ENCODE measurements around the gene CDC42EP5. TPM values are rescaled to one million over a fixed set of nuclear protein-coding genes. Genes with fewer than 3 reads are reported as not detected.

CDC42EP5 gene
- total RNA-seq, 2 donors from 2014 or later: 102 to 193 TPM

DNA sequence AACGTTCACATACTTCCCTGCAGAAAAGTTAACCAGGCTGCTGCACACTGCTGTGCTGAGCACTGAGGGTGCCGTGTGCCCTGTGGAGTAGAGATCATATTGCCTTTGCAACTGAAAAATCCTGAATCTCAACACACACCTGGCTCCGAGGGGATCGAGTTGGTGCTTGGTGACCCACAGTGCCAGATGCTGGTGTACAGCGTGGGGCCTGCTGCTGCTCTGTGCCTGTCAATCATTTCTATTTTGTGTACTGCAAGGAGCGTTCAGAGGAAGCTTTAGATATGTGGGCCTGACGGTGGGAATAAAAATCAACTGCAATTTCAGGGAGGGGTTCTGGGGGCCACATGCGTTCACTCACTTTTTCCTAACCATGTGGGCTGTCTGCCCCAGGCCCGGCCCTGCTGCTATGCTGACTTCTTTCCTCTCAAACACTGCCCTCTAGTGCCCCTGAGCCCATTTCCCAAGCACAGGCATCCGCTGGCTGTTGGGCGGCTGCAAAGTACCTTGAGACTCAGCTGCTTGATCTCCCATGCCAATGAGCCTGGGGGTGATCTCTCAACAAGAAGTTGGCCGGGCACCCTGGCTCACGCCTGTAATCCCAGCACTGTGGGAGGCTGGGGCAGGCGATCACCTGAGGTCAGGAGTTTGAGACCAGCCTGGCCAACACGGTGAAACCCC is 33.8 kb downstream of the CDC42EP5 start:
- WGBS: 66% methylated on average over 15 of the region's 15 CpGs
- no peaks in the 10 kb centered on the region for H3K36me3 ChIP-seq

DNA sequence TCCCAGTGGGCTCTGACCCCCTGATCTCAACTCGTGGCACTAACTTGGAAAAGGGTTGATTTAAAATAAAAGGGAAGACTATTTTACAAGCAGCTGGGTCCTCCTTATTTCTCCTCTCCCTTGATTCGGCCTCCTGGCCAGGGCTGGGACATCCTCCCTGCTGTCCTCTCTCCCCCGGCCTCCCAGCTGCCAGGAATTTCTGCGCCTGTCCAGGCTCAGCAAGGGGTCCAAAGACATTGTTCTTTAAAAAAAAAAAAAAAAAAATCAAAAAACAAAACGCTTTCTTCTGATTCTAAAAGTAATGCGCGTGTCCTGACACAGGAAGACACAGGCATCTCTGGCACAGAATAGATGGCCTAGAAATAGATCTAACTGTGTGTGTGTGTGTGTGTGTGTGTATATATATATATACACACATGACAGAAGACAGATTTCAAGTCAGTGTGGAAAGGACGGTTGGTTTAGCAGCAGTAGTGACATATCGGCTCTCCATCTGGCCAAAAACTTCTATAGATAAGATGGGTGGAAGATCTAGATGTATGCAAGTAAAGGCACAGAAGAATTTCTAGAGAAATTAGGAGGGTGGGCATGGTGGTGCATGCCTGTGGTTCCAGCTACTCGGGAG is 36.4 kb downstream of the CDC42EP5 start:
- 68% methylated on average over 10 of the region's 10 CpGs for WGBS

More for the DNA sequence above, 33.8 kb downstream of the CDC42EP5 start:
- Histone ChIP-seq H3K4me3 (no peak overlapping the region), H3K27me3 (replicated peaks; ENCODE audit: insufficient read depth) (no peaks in the 10 kb centered on the region), H3K4me1 (replicated peaks) (no peaks in the 10 kb centered on the region), H3K9me3 (no peaks in the 10 kb centered on the region), H3K27ac (no peak overlapping the region)
- DNase-seq (ENCODE audit: low spot score): no peak
- intact Hi-C loops (cut with DNase I): no loop called here
- no peak for TF ChIP-seq POLR2AphosphoS5 (IDR thresholded peaks at IDR 0.05)
- TF ChIP-seq, protein P1, sequence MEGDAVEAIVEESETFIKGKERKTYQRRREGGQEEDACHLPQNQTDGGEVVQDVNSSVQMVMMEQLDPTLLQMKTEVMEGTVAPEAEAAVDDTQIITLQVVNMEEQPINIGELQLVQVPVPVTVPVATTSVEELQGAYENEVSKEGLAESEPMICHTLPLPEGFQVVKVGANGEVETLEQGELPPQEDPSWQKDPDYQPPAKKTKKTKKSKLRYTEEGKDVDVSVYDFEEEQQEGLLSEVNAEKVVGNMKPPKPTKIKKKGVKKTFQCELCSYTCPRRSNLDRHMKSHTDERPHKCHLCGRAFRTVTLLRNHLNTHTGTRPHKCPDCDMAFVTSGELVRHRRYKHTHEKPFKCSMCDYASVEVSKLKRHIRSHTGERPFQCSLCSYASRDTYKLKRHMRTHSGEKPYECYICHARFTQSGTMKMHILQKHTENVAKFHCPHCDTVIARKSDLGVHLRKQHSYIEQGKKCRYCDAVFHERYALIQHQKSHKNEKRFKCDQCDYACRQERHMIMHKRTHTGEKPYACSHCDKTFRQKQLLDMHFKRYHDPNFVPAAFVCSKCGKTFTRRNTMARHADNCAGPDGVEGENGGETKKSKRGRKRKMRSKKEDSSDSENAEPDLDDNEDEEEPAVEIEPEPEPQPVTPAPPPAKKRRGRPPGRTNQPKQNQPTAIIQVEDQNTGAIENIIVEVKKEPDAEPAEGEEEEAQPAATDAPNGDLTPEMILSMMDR (IDR thresholded peaks at IDR 0.05): peak in 2 of 4 experiments; percentile 20 to 24

DNA sequence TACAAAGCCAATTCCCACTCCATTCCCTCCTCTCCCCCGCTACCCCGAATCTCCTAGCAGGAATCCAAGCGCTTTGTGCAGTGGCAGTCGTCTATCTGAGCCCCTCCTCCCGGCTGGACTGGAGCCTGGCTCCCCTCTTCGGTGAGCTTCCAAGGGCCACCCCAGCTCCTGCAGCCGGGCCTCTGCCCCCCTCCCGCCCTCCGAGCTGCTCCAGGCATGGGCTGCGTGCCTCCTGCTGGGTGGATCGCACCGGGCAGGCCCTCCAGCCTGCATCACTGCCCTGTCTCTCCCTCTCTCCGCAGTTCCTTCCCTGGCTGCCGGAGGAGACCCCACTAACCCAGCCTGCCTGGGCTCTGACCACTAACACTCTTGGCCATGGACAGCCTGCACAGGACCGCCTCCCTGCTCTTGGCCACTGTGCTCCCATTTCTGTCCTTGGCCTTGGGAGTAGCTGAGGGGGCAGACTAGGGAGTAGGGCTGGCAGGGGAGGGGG is 37.0 kb downstream of the CDC42EP5 start:
- H3K9me3 ChIP-seq: no peaks in the 10 kb centered on the region
- TF ChIP-seq, protein P1 (IDR thresholded peaks at IDR 0.05): no peak
- no peak for TF ChIP-seq POLR2A (IDR thresholded peaks at IDR 0.05)
- TF ChIP-seq POLR2AphosphoS5 (IDR thresholded peaks at IDR 0.05): no peak
- H3K27ac ChIP-seq: no peak overlapping the region
- H3K27me3 ChIP-seq (replicated peaks; ENCODE audit: insufficient read depth): no peaks in the 10 kb centered on the region
- peaks cover 2% of the 10 kb centered on the region for H3K4me1 ChIP-seq (replicated peaks)
- WGBS: 36% methylated on average over 15 of the region's 15 CpGs
- intact Hi-C loops (cut with DNase I): no loop called here
- no peak for DNase-seq (ENCODE audit: low spot score)
- H3K4me3 ChIP-seq: no peak overlapping the region
- no peaks in the 10 kb centered on the region for H3K36me3 ChIP-seq

More for the DNA sequence above, 36.4 kb downstream of the CDC42EP5 start:
- no peaks in the 10 kb centered on the region for H3K36me3 ChIP-seq
- H3K27ac ChIP-seq: no peak overlapping the region
- TF ChIP-seq POLR2AphosphoS5 (IDR thresholded peaks at IDR 0.05) (no peak), POLR2A (IDR thresholded peaks at IDR 0.05) (no peak)
- TF ChIP-seq, protein P1 (IDR thresholded peaks at IDR 0.05): no peak
- no peaks in the 10 kb centered on the region for H3K4me1 ChIP-seq (replicated peaks)
- intact Hi-C loops (cut with DNase I): no loop called here
- H3K4me3 ChIP-seq: no peak overlapping the region
- no peaks in the 10 kb centered on the region for H3K9me3 ChIP-seq
- H3K27me3 ChIP-seq (replicated peaks; ENCODE audit: insufficient read depth): no peaks in the 10 kb centered on the region
- no peak for DNase-seq (ENCODE audit: low spot score)

DNA sequence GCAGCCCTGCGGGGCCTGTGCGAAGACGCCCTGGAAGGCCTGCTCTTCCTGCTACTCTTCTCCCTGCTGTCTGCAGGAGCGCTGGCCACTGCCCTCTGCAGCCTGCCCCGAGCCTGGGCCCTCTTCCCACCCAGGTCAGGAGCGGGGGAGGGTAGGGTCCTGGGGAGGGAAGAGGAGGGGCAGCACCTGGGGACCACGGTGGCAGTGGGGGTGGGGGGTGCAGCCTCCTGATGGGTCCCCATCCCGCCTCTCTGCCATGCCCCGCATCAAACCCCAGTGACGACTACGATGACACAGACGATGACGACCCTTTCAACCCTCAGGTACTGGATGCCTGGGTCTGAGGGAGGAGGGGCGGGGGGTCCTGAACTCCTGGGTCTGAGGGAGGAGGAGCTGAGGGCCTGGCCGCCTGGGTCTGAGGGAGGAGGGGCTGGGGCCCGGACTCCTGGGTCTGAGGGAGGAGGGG is 37.5 kb downstream of the CDC42EP5 start:
- H3K4me1 ChIP-seq (replicated peaks): peaks cover 6% of the 10 kb centered on the region
- no peak overlapping the region for H3K27ac ChIP-seq
- H3K27me3 ChIP-seq (replicated peaks; ENCODE audit: insufficient read depth): no peaks in the 10 kb centered on the region
- H3K9me3 ChIP-seq: no peaks in the 10 kb centered on the region
- WGBS: 40% methylated on average over 16 of the region's 16 CpGs
- TF ChIP-seq, protein P1 (IDR thresholded peaks at IDR 0.05): no peak
- no peak for TF ChIP-seq POLR2AphosphoS5 (IDR thresholded peaks at IDR 0.05)
- TF ChIP-seq POLR2A (IDR thresholded peaks at IDR 0.05): no peak
- intact Hi-C loops (cut with DNase I): no loop called here
- no peak overlapping the region for H3K4me3 ChIP-seq
- no peak for DNase-seq (ENCODE audit: low spot score)
- no peaks in the 10 kb centered on the region for H3K36me3 ChIP-seq
